Tibial nerve (tissue), 4 donors: ENCODE measurements around the gene SMIM26.

Experiments
- EP300 ChIP-seq, 2 donors: sonication (generic); formaldehyde crosslinking; IDR thresholded peaks; one replicate each; pipeline ENCODE4 v1.6.1; 2017; ENCODE audit warnings: antibody characterized with exemption in 2 of 2, mild to moderate bottlenecking in 1 of 2
- POLR2A ChIP-seq, 2 donors: fragments of 450-650 bp; IDR thresholded peaks; one replicate each; pipeline ENCODE4 v1.6.1; 2017; ENCODE audit warnings: antibody characterized with exemption in 2 of 2, mild to moderate bottlenecking in 2 of 2, moderate library complexity in 2 of 2
- TF ChIP-seq, protein P1 (sequence below), 5 experiments: fragments of 200-600 bp in 3 of 5; fragments of 450-650 bp in 2 of 5; sonication (generic) in 3 of 5; IDR thresholded peaks; one replicate each; pipeline ENCODE4 v1.5.1; 2016 to 2019; ENCODE audit warnings: antibody characterized with exemption in 5 of 5, mild to moderate bottlenecking in 3 of 5, moderate library complexity in 2 of 5

DNA sequence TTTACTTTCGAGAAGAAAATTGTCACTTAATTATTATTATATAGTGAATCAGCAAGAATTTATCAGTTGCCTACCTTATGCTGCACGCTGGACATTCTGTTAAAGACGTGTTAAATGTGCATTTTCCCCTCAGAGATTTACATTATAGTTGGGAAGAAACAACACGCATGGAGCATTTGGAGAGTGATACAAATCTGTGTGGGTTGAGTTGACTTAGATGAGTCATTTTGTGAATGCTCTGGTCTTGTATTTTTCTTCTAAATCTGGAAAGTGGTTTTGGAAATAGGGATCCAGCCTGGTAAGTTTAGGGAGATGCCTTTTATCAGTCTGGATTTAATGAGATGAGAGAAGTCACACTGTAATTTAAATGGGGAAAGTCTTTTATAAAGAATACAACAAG, 24.0 kb upstream of the SMIM26 start:
- TF ChIP-seq, protein P1, sequence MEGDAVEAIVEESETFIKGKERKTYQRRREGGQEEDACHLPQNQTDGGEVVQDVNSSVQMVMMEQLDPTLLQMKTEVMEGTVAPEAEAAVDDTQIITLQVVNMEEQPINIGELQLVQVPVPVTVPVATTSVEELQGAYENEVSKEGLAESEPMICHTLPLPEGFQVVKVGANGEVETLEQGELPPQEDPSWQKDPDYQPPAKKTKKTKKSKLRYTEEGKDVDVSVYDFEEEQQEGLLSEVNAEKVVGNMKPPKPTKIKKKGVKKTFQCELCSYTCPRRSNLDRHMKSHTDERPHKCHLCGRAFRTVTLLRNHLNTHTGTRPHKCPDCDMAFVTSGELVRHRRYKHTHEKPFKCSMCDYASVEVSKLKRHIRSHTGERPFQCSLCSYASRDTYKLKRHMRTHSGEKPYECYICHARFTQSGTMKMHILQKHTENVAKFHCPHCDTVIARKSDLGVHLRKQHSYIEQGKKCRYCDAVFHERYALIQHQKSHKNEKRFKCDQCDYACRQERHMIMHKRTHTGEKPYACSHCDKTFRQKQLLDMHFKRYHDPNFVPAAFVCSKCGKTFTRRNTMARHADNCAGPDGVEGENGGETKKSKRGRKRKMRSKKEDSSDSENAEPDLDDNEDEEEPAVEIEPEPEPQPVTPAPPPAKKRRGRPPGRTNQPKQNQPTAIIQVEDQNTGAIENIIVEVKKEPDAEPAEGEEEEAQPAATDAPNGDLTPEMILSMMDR (IDR thresholded peaks at IDR 0.05), result no peak
- TF ChIP-seq EP300 (IDR thresholded peaks at IDR 0.05), result no peak
- no peak for TF ChIP-seq POLR2A (IDR thresholded peaks at IDR 0.05)
